Activated naive CD8-positive, alpha-beta T cell (primary cell): ENCODE measurements around the gene GPR31.
"Not testable (repeated sequence)": the region's sequence is repeated elsewhere in the genome, so short reads cannot be mapped to it uniquely, and the experiment has no call there.

Experiments
- H3K27ac Mint-ChIP-seq: one replicate; pipeline ENCODE4 v1.8.0; 2021; ENCODE audit warnings: mixed read lengths
- H3K27me3 Mint-ChIP-seq: one replicate; pipeline ENCODE4 v1.8.0; 2021; ENCODE audit warnings: mixed read lengths
- H3K36me3 Mint-ChIP-seq: one replicate; pipeline ENCODE4 v1.8.0; 2021; ENCODE audit warnings: mixed read lengths
- H3K4me1 Mint-ChIP-seq: one replicate; pipeline ENCODE4 v1.8.0; 2021; ENCODE audit warnings: low read depth, mixed read lengths
- H3K4me3 Mint-ChIP-seq: one replicate; pipeline ENCODE4 v1.8.0; 2021; ENCODE audit warnings: mild to moderate bottlenecking, mixed read lengths
- H3K9me3 Mint-ChIP-seq: one replicate; pipeline ENCODE4 v1.8.0; 2021; ENCODE audit warnings: low read depth, mixed read lengths

GPR31 gene

GRCh38 chr6:167178896-167179655 is 21.3 kb upstream of the GPR31 start:
- not testable (repeated sequence) for H3K36me3 Mint-ChIP-seq, H3K4me3 Mint-ChIP-seq, H3K9me3 Mint-ChIP-seq, H3K27me3 Mint-ChIP-seq, H3K27ac Mint-ChIP-seq, H3K4me1 Mint-ChIP-seq

DNA sequence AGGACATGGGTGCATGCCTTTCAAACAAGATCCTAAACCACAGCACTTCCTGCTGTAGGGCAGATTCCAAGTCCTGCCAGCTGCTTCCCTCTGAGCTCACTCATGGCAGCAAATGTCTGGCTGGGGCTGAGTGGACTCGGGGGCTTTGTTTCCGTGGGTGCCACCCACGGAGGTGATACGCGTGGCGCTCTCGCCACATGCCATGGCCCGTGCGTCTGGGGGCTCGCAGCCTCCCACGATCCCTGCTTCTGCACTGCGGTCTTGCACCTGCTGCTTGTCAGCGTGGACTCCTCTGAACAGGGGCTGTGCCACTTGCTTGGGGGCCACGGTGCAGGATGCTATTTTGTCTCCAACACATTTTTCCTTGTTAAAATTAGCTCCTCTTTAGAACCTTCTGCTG is 19.5 kb upstream of the GPR31 start:
- H3K27me3 Mint-ChIP-seq, H3K36me3 Mint-ChIP-seq, H3K4me3 Mint-ChIP-seq, H3K4me1 Mint-ChIP-seq, H3K9me3 Mint-ChIP-seq, H3K27ac Mint-ChIP-seq: not testable (repeated sequence)

- not testable (repeated sequence) for H3K9me3 Mint-ChIP-seq, H3K4me3 Mint-ChIP-seq, H3K27ac Mint-ChIP-seq, H3K27me3 Mint-ChIP-seq, H3K36me3 Mint-ChIP-seq, H3K4me1 Mint-ChIP-seq
Measured at GRCh38 chr6:167172011-167172410, 14.2 kb upstream of the GPR31 start.

DNA sequence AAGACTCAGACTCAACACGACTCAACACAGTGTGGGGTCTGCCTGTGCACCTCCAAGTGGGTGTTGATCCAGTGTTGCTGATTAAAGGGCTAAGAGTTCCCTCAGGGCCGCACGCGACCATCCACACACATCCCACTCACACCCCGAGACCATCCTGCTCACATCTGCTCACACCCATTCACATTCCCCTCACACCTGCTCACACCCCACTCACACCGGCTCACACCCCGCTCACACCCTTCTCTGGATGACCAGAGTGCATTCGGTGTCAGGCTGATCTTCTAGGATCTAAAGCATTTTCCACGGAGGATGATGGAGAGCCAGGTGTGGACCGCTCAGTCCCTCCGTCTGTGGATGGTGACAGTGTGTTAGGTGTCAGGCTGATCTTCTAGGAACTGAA is 13.5 kb upstream of the GPR31 start:
- not testable (repeated sequence) for H3K27ac Mint-ChIP-seq

GRCh38 chr6:167169867-167170266 is 12.1 kb upstream of the GPR31 start:
- not testable (repeated sequence) for H3K27me3 Mint-ChIP-seq, H3K4me1 Mint-ChIP-seq, H3K27ac Mint-ChIP-seq, H3K4me3 Mint-ChIP-seq, H3K36me3 Mint-ChIP-seq, H3K9me3 Mint-ChIP-seq

More for the DNA sequence above, 13.5 kb upstream of the GPR31 start:
- not testable (repeated sequence) for H3K27me3 Mint-ChIP-seq, H3K36me3 Mint-ChIP-seq, H3K9me3 Mint-ChIP-seq, H3K4me1 Mint-ChIP-seq, H3K4me3 Mint-ChIP-seq

- not testable (repeated sequence) for H3K9me3 Mint-ChIP-seq, H3K36me3 Mint-ChIP-seq, H3K27me3 Mint-ChIP-seq, H3K4me3 Mint-ChIP-seq, H3K4me1 Mint-ChIP-seq, H3K27ac Mint-ChIP-seq
Measured at GRCh38 chr6:167168296-167168695, 10.5 kb upstream of the GPR31 start.

- not testable (repeated sequence) for H3K9me3 Mint-ChIP-seq, H3K27ac Mint-ChIP-seq, H3K4me1 Mint-ChIP-seq, H3K36me3 Mint-ChIP-seq, H3K27me3 Mint-ChIP-seq, H3K4me3 Mint-ChIP-seq
Measured at GRCh38 chr6:167167699-167168098, 9.9 kb upstream of the GPR31 start.

- peaks cover 5% of the 10 kb centered on the region for H3K27me3 Mint-ChIP-seq
- H3K36me3 Mint-ChIP-seq = no peaks in the 10 kb centered on the region
- no peak overlapping the region for H3K4me3 Mint-ChIP-seq
- no peaks in the 10 kb centered on the region for H3K4me1 Mint-ChIP-seq
- H3K9me3 Mint-ChIP-seq = no peaks in the 10 kb centered on the region
- no peak overlapping the region for H3K27ac Mint-ChIP-seq
Measured at GRCh38 chr6:167165858-167166471, 8.2 kb upstream of the GPR31 start.

DNA sequence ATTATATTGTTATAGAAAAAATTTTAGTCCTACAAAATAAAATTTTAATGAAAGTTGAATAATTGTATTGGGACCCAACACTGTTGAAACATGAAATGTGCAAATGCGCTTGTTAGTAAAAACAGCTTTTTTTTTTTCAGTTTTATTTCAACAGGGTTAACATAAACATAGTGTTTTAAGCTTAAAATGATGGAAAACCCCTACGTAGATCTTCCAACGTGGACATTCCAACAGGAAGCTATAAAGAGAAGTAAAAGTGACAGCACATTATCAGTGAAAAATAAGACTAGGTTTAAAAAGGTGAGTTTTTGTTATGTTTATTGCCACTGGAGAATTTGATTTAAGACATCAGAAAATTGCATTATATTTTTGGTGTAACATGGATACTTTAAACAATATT is 6.5 kb upstream of the GPR31 start:
- Mint-ChIP-seq H3K27ac (no peak overlapping the region), H3K4me3 (no peak overlapping the region), H3K36me3 (no peaks in the 10 kb centered on the region), H3K9me3 (no peaks in the 10 kb centered on the region), H3K27me3 (peaks cover 2% of the 10 kb centered on the region), H3K4me1 (no peaks in the 10 kb centered on the region)

DNA sequence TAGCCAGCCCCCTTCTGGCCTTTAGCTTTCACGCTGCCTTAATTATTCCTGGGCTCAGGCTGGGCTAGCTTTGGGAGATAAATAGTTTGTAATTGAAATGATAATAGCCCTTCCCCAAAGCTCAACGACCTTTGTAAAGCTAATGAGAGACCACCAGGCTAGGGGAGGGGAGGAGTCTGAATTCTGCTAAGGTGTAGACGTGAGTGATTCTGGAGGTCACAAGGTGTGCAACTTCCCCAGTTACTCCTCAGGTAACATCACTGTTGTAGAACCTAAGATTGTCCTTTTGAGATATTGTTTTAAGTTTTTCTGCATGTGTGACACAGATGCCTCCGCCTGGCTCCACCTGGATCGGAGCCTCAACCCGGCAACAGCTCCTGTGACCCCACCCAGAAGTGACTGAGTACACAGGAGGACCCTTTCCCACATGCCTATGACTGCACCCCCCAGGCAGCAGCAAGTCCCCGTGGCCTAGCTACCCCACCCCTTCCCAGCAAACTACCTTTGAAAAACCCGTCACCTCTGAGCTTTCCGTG is 5.8 kb upstream of the GPR31 start:
- Mint-ChIP-seq H3K27me3 (peaks cover 2% of the 10 kb centered on the region), H3K9me3 (no peaks in the 10 kb centered on the region), H3K36me3 (no peaks in the 10 kb centered on the region), H3K4me1 (no peaks in the 10 kb centered on the region), H3K27ac (no peak overlapping the region), H3K4me3 (no peak overlapping the region)

- peaks cover 2% of the 10 kb centered on the region for H3K27me3 Mint-ChIP-seq
- H3K4me3 Mint-ChIP-seq = no peak overlapping the region
- no peaks in the 10 kb centered on the region for H3K4me1 Mint-ChIP-seq
- H3K27ac Mint-ChIP-seq = no peak overlapping the region
- H3K36me3 Mint-ChIP-seq = no peaks in the 10 kb centered on the region
- H3K9me3 Mint-ChIP-seq = no peaks in the 10 kb centered on the region
Measured at GRCh38 chr6:167162591-167162990, 4.8 kb upstream of the GPR31 start.

DNA sequence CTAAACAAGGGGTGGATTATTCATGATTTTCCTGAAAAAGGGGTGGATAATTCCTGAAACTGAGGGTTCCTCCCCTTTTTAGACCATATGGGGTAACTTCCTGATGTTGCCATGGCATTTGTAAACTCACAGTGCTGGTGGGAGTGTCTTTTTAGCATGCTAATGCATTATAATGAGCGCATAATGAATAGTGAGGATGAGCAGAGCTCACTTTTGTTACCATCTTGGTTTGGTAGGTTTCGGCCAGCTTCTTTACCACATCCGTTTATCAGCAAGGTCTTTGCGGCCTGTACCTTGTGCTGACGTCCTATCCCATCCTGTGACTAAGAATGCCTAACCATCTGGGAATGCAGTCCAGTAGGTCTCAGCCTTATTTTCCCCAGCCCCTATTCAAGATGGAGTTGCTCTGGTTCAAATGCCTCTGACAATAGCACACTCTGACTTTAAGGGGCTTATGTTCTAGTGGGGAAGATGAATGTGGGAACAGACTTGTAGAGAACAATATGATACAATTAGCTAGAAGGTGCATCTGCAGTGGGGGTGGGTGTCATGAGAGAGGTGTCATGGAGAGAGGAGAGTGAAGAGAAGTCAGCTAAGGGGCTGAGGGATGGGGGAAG is 4.2 kb upstream of the GPR31 start:
- Mint-ChIP-seq H3K4me1 (no peaks in the 10 kb centered on the region), H3K4me3 (no peak overlapping the region), H3K9me3 (no peaks in the 10 kb centered on the region), H3K36me3 (no peaks in the 10 kb centered on the region), H3K27me3 (peaks cover 2% of the 10 kb centered on the region), H3K27ac (no peak overlapping the region)

GRCh38 chr6:167157414-167157813 is 366 bp downstream of the GPR31 start:
- no peaks in the 10 kb centered on the region for H3K9me3 Mint-ChIP-seq
- peaks cover 5% of the 10 kb centered on the region for H3K27me3 Mint-ChIP-seq
- no peak overlapping the region for H3K27ac Mint-ChIP-seq
- no peak overlapping the region for H3K4me3 Mint-ChIP-seq
- no peaks in the 10 kb centered on the region for H3K4me1 Mint-ChIP-seq
- H3K36me3 Mint-ChIP-seq = no peaks in the 10 kb centered on the region

DNA sequence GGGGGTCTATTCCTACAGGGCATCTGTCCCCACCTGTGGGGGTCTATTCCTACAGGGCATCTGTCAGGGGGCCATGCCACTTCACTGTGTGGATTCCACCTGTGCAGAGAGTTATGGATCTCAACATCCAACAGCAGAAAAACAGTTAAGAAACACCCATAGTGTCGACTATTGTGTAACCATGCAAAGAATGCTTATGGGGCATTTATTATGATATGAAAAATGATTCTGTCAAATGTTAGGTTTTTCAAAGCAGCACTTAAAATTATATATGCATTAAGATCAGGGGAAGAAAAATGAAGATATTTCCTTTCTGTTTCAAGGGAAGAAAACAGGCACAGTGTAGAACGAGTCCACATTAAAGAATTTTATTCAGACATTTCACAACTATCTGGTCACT is 2.9 kb downstream of the GPR31 start:
- no peaks in the 10 kb centered on the region for H3K4me1 Mint-ChIP-seq
- H3K4me3 Mint-ChIP-seq = no peak overlapping the region
- H3K9me3 Mint-ChIP-seq = no peaks in the 10 kb centered on the region
- H3K36me3 Mint-ChIP-seq = no peaks in the 10 kb centered on the region
- H3K27me3 Mint-ChIP-seq = peaks cover 3% of the 10 kb centered on the region
- no peak overlapping the region for H3K27ac Mint-ChIP-seq

- no peaks in the 10 kb centered on the region for H3K36me3 Mint-ChIP-seq
- no peaks in the 10 kb centered on the region for H3K4me1 Mint-ChIP-seq
Measured at GRCh38 chr6:167154291-167154690, 3.5 kb downstream of the GPR31 start.

More at GRCh38 chr6:167154291-167154690, 3.5 kb downstream of the GPR31 start:
- Mint-ChIP-seq H3K4me3 (no peak overlapping the region), H3K9me3 (no peaks in the 10 kb centered on the region), H3K27me3 (peaks cover 3% of the 10 kb centered on the region), H3K27ac (no peak overlapping the region)
